ENCODE data around the gene KRT2.

The KRT2 gene

DNA sequence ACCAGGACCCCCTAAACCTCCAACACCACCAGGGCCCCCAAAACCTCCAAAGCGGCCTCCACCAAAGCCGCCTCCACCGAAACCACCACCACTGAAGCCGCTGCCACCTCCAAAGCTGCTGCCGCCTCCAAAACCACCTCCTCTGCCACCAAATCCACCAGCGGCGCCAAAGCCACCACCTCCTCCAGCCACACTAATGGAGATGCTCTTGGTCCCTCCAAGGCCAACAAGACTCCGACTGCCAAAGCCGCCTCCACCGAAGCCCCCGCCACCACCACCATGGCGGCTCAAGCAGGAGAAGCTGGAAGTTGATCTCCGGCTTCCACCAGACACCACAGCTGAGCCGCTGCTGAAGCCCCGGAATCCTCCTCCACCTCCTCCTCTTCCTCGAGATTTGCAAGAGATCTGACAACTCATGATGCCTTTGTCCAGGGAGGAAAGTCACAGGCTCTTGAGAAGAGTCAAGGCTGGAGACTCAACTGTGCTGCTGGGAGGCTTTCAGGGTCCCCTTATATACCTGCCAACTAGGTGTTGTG, at the start of gene KRT2:
TSS of gene KRT2 (minus strand) at position 486 of the 536 bp plus-strand sequence. CDS start at position 417, 69 bp downstream.
- ATAC-seq = no peak
- TF ChIP-seq PPARA (CRISPR knock-in tag; IDR thresholded peaks at IDR 0.05; ENCODE audit: borderline replicate concordance) (no peak), ISL1 (CRISPR knock-in tag; IDR thresholded peaks at IDR 0.05) (no peak)
- TF ChIP-seq, protein P1, sequence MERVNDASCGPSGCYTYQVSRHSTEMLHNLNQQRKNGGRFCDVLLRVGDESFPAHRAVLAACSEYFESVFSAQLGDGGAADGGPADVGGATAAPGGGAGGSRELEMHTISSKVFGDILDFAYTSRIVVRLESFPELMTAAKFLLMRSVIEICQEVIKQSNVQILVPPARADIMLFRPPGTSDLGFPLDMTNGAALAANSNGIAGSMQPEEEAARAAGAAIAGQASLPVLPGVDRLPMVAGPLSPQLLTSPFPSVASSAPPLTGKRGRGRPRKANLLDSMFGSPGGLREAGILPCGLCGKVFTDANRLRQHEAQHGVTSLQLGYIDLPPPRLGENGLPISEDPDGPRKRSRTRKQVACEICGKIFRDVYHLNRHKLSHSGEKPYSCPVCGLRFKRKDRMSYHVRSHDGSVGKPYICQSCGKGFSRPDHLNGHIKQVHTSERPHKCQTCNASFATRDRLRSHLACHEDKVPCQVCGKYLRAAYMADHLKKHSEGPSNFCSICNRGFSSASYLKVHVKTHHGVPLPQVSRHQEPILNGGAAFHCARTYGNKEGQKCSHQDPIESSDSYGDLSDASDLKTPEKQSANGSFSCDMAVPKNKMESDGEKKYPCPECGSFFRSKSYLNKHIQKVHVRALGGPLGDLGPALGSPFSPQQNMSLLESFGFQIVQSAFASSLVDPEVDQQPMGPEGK (CRISPR knock-in tag; IDR thresholded peaks at IDR 0.05; ENCODE audit: borderline replicate concordance) = no peak

DNA sequence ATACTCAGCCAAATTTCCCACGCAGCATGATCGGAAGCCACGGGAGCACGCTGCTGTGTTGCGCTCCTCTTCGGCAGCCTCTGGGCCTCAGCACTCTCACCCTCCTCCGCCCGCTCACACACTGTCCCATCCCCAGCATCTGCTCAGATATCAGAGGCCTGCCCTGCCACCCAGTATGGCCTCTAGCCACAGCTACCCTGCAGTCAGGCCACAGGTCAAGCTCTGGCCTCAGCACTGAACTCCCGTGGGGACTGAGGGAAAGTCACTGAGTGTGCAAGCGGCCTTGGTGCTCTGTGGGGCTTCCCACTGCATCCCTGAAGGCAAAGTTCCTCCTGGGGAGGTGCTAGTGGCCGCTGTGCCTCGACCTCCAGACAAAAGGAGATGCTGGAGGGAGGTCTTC, 49.3 kb upstream of the KRT2 start:
- TF ChIP-seq, protein P2, sequence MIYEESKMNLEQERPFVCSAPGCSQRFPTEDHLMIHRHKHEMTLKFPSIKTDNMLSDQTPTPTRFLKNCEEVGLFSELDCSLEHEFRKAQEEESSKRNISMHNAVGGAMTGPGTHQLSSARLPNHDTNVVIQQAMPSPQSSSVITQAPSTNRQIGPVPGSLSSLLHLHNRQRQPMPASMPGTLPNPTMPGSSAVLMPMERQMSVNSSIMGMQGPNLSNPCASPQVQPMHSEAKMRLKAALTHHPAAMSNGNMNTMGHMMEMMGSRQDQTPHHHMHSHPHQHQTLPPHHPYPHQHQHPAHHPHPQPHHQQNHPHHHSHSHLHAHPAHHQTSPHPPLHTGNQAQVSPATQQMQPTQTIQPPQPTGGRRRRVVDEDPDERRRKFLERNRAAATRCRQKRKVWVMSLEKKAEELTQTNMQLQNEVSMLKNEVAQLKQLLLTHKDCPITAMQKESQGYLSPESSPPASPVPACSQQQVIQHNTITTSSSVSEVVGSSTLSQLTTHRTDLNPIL (CRISPR knock-in tag; IDR thresholded peaks at IDR 0.05; ENCODE audit: low read depth) = no peak
- TF ChIP-seq ISL1 (CRISPR knock-in tag; IDR thresholded peaks at IDR 0.05) (no peak), ESRRG (CRISPR knock-in tag; IDR thresholded peaks at IDR 0.05) (no peak), ARNTL (CRISPR knock-in tag; IDR thresholded peaks at IDR 0.05; ENCODE audit: borderline replicate concordance, low read depth) (no peak), TOX (CRISPR knock-in tag; IDR thresholded peaks at IDR 0.05; ENCODE audit: borderline replicate concordance) (no peak), PPARA (CRISPR knock-in tag; IDR thresholded peaks at IDR 0.05; ENCODE audit: borderline replicate concordance) (no peak), TCF4 (CRISPR knock-in tag; IDR thresholded peaks at IDR 0.05; ENCODE audit: borderline replicate concordance) (no peak), ZNF70 (CRISPR knock-in tag; IDR thresholded peaks at IDR 0.05) (no peak), ZFP30 (CRISPR knock-in tag; IDR thresholded peaks at IDR 0.05) (no peak), ZNF8 (CRISPR knock-in tag; IDR thresholded peaks at IDR 0.05) (no peak)
- TF ChIP-seq, protein P1 (CRISPR knock-in tag; IDR thresholded peaks at IDR 0.05; ENCODE audit: borderline replicate concordance) = no peak
- ATAC-seq = no peak

DNA sequence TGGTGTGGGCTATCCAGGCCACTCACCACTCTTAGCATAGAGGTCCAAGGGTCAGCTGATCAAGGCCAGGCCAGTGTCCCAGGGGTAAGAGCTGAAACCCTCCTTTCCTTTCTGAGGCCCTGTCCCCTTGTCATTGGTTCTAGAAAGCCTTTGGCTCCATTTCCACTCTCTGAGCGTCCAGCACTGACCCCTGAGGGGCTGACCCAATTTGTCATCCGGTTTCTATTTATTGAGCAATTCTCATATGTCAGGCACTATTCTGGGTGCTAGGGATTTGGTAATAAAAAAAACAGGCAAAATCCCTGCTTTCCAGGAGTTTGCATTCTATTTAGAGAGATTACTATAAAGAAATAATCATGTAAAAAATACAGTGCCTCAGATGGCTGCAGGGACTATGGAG, 47.9 kb upstream of the KRT2 start:
- ATAC-seq = no peak
- no peak for TF ChIP-seq SNAI2 (CRISPR knock-in tag; IDR thresholded peaks at IDR 0.05)

DNA sequence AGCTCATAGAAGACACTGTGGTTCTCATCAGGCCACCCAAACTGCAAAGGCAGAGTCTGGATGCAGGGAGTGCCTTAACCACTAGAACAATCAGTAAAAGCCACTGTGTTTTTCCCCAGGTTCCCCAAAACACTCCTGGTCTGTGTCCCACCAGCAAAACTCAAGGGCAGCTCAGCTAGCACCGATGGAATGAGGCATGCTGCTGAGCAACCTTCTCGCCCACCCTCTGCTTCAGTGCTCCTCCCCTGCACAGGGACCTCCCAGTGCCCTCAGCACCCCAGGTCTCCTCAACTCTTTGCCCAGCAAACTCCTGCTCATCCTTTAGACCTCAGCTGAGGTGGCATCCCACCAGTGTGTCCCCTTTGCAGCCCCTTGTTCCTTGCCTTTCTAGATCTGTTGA, 47.4 kb upstream of the KRT2 start:
- ATAC-seq = no peak
- TF ChIP-seq TOX (CRISPR knock-in tag; IDR thresholded peaks at IDR 0.05; ENCODE audit: borderline replicate concordance) (no peak), OSR1 (CRISPR knock-in tag; IDR thresholded peaks at IDR 0.05) (no peak), GLIS3 (CRISPR knock-in tag; IDR thresholded peaks at IDR 0.05) (no peak), ARNTL (CRISPR knock-in tag; IDR thresholded peaks at IDR 0.05; ENCODE audit: borderline replicate concordance, low read depth) (no peak), ZNF8 (CRISPR knock-in tag; IDR thresholded peaks at IDR 0.05) (no peak)
- TF ChIP-seq, protein P2 (CRISPR knock-in tag; IDR thresholded peaks at IDR 0.05; ENCODE audit: low read depth) = no peak
- TF ChIP-seq, protein P3, sequence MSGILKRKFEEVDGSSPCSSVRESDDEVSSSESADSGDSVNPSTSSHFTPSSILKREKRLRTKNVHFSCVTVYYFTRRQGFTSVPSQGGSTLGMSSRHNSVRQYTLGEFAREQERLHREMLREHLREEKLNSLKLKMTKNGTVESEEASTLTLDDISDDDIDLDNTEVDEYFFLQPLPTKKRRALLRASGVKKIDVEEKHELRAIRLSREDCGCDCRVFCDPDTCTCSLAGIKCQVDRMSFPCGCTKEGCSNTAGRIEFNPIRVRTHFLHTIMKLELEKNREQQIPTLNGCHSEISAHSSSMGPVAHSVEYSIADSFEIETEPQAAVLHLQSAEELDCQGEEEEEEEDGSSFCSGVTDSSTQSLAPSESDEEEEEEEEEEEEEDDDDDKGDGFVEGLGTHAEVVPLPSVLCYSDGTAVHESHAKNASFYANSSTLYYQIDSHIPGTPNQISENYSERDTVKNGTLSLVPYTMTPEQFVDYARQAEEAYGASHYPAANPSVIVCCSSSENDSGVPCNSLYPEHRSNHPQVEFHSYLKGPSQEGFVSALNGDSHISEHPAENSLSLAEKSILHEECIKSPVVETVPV (CRISPR knock-in tag; IDR thresholded peaks at IDR 0.05) = no peak

DNA sequence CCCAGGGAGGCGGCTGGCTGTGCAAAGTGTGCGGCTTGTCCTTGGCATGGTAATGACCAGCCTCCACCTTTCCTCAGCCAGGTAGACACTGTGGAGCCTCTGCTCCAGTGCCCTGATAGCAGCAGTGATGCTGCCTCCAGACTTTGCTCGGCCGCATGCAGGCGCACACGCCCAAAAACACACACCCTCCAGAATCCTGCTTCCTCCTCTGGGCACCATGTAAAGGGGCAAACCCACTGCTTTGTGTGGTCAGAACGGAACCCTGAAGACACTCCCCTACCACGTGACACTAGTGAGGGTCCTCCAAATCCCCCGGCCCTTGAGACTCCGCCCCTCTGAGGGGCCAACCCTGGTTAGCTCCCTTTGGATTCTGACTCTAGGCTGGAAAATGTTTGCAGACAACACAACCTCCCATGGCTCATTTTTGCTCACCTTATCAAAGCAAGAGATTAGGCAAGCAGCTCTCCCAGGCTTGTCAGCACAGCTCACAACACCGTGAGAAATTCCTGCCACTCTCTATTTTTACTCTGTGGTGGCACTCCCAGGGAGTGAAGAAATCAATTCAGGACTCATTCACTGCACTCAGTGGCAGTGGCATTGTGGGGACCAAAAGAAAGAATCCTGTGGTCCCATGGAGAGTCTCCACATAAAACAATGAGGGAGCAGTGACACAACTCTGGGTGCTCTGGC, 46.8 kb upstream of the KRT2 start:
- no peak for ATAC-seq
- TF ChIP-seq ZFP3 (CRISPR knock-in tag; IDR thresholded peaks at IDR 0.05) (no peak), ARNTL (CRISPR knock-in tag; IDR thresholded peaks at IDR 0.05; ENCODE audit: borderline replicate concordance, low read depth) (no peak), CSDC2 (CRISPR knock-in tag; IDR thresholded peaks at IDR 0.05) (no peak), ZNF8 (CRISPR knock-in tag; IDR thresholded peaks at IDR 0.05) (no peak), ZC3H10 (CRISPR knock-in tag; IDR thresholded peaks at IDR 0.05) (no peak), ZNF565 (CRISPR knock-in tag; conservative IDR thresholded peaks at IDR 0.05; ENCODE audit: low read depth) (no peak), GLIS3 (CRISPR knock-in tag; IDR thresholded peaks at IDR 0.05) (no peak), SNAI2 (CRISPR knock-in tag; IDR thresholded peaks at IDR 0.05) (no peak)
- TF ChIP-seq, protein P4, sequence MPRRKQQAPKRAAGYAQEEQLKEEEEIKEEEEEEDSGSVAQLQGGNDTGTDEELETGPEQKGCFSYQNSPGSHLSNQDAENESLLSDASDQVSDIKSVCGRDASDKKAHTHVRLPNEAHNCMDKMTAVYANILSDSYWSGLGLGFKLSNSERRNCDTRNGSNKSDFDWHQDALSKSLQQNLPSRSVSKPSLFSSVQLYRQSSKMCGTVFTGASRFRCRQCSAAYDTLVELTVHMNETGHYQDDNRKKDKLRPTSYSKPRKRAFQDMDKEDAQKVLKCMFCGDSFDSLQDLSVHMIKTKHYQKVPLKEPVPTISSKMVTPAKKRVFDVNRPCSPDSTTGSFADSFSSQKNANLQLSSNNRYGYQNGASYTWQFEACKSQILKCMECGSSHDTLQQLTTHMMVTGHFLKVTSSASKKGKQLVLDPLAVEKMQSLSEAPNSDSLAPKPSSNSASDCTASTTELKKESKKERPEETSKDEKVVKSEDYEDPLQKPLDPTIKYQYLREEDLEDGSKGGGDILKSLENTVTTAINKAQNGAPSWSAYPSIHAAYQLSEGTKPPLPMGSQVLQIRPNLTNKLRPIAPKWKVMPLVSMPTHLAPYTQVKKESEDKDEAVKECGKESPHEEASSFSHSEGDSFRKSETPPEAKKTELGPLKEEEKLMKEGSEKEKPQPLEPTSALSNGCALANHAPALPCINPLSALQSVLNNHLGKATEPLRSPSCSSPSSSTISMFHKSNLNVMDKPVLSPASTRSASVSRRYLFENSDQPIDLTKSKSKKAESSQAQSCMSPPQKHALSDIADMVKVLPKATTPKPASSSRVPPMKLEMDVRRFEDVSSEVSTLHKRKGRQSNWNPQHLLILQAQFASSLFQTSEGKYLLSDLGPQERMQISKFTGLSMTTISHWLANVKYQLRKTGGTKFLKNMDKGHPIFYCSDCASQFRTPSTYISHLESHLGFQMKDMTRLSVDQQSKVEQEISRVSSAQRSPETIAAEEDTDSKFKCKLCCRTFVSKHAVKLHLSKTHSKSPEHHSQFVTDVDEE (CRISPR knock-in tag; IDR thresholded peaks at IDR 0.05) = no peak
- TF ChIP-seq, protein P5, sequence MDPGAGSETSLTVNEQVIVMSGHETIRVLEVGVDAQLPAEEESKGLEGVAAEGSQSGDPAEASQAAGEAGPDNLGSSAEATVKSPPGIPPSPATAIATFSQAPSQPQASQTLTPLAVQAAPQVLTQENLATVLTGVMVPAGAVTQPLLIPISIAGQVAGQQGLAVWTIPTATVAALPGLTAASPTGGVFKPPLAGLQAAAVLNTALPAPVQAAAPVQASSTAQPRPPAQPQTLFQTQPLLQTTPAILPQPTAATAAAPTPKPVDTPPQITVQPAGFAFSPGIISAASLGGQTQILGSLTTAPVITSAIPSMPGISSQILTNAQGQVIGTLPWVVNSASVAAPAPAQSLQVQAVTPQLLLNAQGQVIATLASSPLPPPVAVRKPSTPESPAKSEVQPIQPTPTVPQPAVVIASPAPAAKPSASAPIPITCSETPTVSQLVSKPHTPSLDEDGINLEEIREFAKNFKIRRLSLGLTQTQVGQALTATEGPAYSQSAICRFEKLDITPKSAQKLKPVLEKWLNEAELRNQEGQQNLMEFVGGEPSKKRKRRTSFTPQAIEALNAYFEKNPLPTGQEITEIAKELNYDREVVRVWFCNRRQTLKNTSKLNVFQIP (CRISPR knock-in tag; IDR thresholded peaks at IDR 0.05; ENCODE audit: borderline replicate concordance, low read depth) = no peak
